Heart left ventricle (tissue), 16 donors: ENCODE data around the gene FXYD5. TPM values are rescaled to one million over a fixed set of nuclear protein-coding genes. Genes with fewer than 3 reads are reported as not detected.

ENCODE experiments used
- ATAC-seq, 4 donors: fragments of 200-7000 bp; cut with Tn5 transposase; one replicate each; pipeline ENCODE4 v1.9.1; 2020 to 2022; ENCODE audit warnings: moderate library complexity in 4 of 4, mild to moderate bottlenecking in 3 of 4, moderate number of reproducible peaks in 1 of 4
- DNase-seq, 5 donors: peaks; one replicate each; pipeline ENCODE4 v3.0.0-alpha.2; 2020
- H3K27ac ChIP-seq, 12 donors: fragments of 200-600 bp; sonication (generic) in 4 of 12; one replicate each; pipeline versions ENCODE4 v1.5.0 to v1.8.0; 2016 to 2022; ENCODE audit warnings: mild to moderate bottlenecking in 2 of 12
- H3K27me3 ChIP-seq, 9 donors: fragments of 200-600 bp; sonication (generic) in 2 of 9; one replicate each; pipeline versions ENCODE4 v1.5.1 to v1.8.0; 2016 to 2022; ENCODE audit warnings: mild to moderate bottlenecking in 3 of 9
- H3K36me3 ChIP-seq, 9 donors: fragments of 200-600 bp; sonication (generic) in 2 of 9; one replicate each; pipeline versions ENCODE4 v1.5.0 to v1.8.0; 2018 to 2022; ENCODE audit warnings: mild to moderate bottlenecking in 2 of 9
- H3K4me1 ChIP-seq, 12 donors: fragments of 200-600 bp; sonication (generic) in 4 of 12; one replicate each; pipeline versions ENCODE4 v1.5.0 to v1.8.0; 2016 to 2022; ENCODE audit warnings: mild to moderate bottlenecking in 3 of 12
- H3K4me3 ChIP-seq, 12 donors: fragments of 200-600 bp; sonication (generic) in 4 of 12; one replicate each; pipeline versions ENCODE4 v1.5.0 to v1.8.0; 2017 to 2022; ENCODE audit warnings: mild to moderate bottlenecking in 9 of 12, moderate library complexity in 4 of 12
- H3K9me3 ChIP-seq, 12 donors: fragments of 200-600 bp; sonication (generic) in 4 of 12; one replicate each; pipeline versions ENCODE4 v1.5.0 to v1.8.0; 2016 to 2022; ENCODE audit warnings: mild to moderate bottlenecking in 1 of 12
- POLR2A ChIP-seq, 2 donors: fragments of 450-650 bp; IDR thresholded peaks; one replicate each; pipeline ENCODE4 v1.6.1; 2017; ENCODE audit warnings: antibody characterized with exemption in 2 of 2, mild to moderate bottlenecking in 2 of 2, moderate library complexity in 2 of 2
- WGBS, 4 donors: extraction: QIAGEN DNeasy Blood & Tissue Kit in 2 of 4; methylation state at CpG; one replicate each; pipeline versions ENCODE4 v1.1.5 to v1.1.7; 2013 to 2018; 5-methylcytosine and 5-hydroxymethylcytosine counted together
- intact Hi-C, 10 donors: fragments of 100-400 bp; cut with DNase I; formaldehyde crosslinking; loops; one replicate each; pipeline versions ENCODE4 v1.11.1 to v1.14.2; 2022
- polyA plus RNA-seq, 2 donors: library from polyadenylated mRNA; stranded (reverse); fragments of 200-250 nt; gene quantifications; one replicate each; pipeline ENCODE4 v1.2.3, GENCODE V29; 2013
- total RNA-seq, 9 donors: library from RNA; depleted of rRNA in 2 of 9; stranded (reverse); fragments of >200 nt in 2 of 9; fragmentation: NEBNext Ultra II Directional in 3 of 9; extraction: Animal tissue kit (Norgen Biotek cat#: 25700) in 3 of 9; gene quantifications; one replicate each; pipeline versions ENCODE4 v1.1.0 to v1.2.4, GENCODE V29; 2016 to 2023
- TF ChIP-seq, protein P1 (sequence below), 12 donors: fragments of 200-600 bp; sonication (generic) in 4 of 12; IDR thresholded peaks; one replicate each; pipeline versions ENCODE4 v1.5.0 to v1.8.0; 2018 to 2022; ENCODE audit warnings: antibody characterized with exemption in 12 of 12, mild to moderate bottlenecking in 5 of 12
- donor health status: ischemic (EF 13 %, LVEDD 7.1; RV severe dilation, severe dysfunction).
- donor health status: healthy with polysubstance abuse.
- donor health status: DM: no; HTN: yes; CAD: no.
- donor health status: DM: no; HTN: no; CAD: no.
- donor health status: ischemic (EF 25% LVEDD 6.9; RV normal size, moderate dysfunction).
- donor health status: ischemic (EF 25% LVEDD 5.7; RV mildly dilated, moderate dysfunction).
- donor health status: healthy.
- donor health status: DM: yes; HTN: yes; CAD: no.
- donor health status: ischemic (EF 35%, LVEDD 5.7; RV mildly dilated, moderate dysfunction).
- donor health status: nonischemic (EF 11% LVEDD 7.7; RV severe dilation, severe dysfunction).
- donor health status: DM: yes; HTN: yes; CAD: no.
- donor health status: PGD.
- donor health status: ischemic (EF 29% LVEDD 5.4; RV normal size, mild dysfunction).
- donor health status: nonischemic (EF 23%, LVEDD 6.1; RV moderate dilation, normal function).

FXYD5 gene
- total and polyA plus RNA-seq, 11 donors: 15.3 to 87.9 (median 25.6) TPM

DNA sequence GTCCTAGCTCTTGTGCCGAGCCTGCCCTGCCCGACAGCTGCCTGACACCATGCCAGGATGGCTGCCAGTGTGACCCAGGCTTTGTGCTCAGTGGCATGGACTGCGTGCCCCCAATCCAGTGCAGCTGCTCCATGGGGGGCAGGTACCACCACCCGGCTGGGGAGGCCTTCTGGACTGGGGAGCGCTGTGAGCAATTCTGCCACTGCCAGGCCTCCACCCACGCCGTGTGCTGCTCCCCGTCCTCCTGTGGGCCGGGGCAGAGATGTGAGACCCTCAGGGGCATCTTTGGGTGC, 48.3 kb upstream of the FXYD5 start:
- Histone ChIP-seq H3K4me1 (no peaks in the 10 kb centered on the region), H3K9me3 (peaks cover 0 to 3% (median 0%) of the 10 kb centered on the region in 12 donors), H3K4me3 (no peak overlapping the region), H3K36me3 (no peaks in the 10 kb centered on the region), H3K27ac (peak overlapping the region in 1 of 12 donors; percentile 17), H3K27me3 (peaks cover 0 to 2% (median 0%) of the 10 kb centered on the region in 9 donors)
- WGBS, 4 donors: 88 to 97% (median 94%) methylated on average over 8 to 9 of the region's 9 CpGs
- TF ChIP-seq, protein P1, sequence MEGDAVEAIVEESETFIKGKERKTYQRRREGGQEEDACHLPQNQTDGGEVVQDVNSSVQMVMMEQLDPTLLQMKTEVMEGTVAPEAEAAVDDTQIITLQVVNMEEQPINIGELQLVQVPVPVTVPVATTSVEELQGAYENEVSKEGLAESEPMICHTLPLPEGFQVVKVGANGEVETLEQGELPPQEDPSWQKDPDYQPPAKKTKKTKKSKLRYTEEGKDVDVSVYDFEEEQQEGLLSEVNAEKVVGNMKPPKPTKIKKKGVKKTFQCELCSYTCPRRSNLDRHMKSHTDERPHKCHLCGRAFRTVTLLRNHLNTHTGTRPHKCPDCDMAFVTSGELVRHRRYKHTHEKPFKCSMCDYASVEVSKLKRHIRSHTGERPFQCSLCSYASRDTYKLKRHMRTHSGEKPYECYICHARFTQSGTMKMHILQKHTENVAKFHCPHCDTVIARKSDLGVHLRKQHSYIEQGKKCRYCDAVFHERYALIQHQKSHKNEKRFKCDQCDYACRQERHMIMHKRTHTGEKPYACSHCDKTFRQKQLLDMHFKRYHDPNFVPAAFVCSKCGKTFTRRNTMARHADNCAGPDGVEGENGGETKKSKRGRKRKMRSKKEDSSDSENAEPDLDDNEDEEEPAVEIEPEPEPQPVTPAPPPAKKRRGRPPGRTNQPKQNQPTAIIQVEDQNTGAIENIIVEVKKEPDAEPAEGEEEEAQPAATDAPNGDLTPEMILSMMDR (IDR thresholded peaks at IDR 0.05): no peak
- TF ChIP-seq POLR2A (IDR thresholded peaks at IDR 0.05): no peak
- ATAC-seq: no peak
- intact Hi-C loops: no loop called here
- DNase-seq: peak in 1 of 5 donors; percentile 48

DNA sequence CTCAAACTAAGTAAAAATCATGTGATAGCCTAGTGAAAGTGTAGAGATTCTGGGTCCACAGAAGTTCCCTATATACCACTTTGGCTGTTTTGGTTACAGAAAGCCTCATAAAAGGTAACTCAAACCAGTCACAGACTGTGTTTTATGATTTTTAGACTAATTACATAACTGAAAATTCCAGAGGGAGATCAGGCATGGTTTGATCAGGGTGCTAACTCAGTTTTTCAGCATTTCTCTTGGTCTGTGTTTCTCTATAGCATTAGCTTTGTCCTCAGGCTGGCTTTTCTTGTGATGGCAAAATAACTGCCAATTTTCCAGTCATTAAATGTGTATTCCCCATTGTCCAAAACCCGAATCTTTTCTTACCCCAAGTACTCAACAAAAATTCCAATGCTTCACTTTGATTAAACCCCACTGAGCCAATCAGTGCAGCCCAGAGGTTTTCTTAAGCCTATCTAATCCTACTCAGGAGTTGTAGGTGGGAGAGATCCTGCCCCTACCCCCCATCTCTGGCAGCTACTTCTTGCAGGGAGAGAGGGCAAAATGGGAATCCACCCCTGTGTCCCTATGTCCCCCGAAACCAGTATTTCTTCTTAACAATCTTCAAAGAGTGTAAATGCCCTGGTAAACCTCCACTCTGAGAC, 47.5 kb upstream of the FXYD5 start:
- H3K27ac ChIP-seq: peak overlapping the region in 1 of 12 donors; percentile 30
- no peak overlapping the region for H3K4me3 ChIP-seq
- H3K9me3 ChIP-seq: peaks cover 0 to 3% (median 0%) of the 10 kb centered on the region in 12 donors
- DNase-seq (peak in 1 of 5 donors; percentile 5), ATAC-seq (no peak)
- H3K36me3 ChIP-seq: no peaks in the 10 kb centered on the region
- peaks cover 0 to 2% (median 0%) of the 10 kb centered on the region in 9 donors for H3K27me3 ChIP-seq
- WGBS, 4 donors: 44 to 81% (median 46%) methylated on average over 1 to 2 of the region's 2 CpGs
- TF ChIP-seq, protein P1 (IDR thresholded peaks at IDR 0.05): no peak
- TF ChIP-seq POLR2A (IDR thresholded peaks at IDR 0.05): no peak
- H3K4me1 ChIP-seq: no peaks in the 10 kb centered on the region
- intact Hi-C loops: no loop called here

DNA sequence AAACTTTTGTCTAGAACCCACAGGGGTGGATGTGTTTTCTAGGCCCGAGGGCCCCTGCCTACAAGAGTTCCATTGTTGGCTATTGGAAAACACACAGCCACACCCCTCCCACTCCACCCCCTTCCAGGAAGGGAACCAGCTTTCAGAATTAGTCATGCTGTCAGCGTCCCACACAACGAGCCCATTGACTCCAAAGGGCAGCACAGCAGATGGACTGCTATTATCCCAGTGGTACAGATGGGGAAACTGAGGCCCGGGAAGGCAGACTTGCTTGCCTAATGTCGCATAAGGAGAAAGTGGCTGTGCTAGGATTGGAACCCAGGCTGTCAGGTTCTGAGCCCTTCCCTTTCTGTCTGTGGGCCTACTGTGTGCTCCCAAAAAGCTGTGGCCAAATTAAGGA, 47.0 kb upstream of the FXYD5 start:
- no peaks in the 10 kb centered on the region for H3K36me3 ChIP-seq
- H3K27ac ChIP-seq: peak overlapping the region in 1 of 12 donors; percentile 7
- peaks cover 0 to 3% (median 0%) of the 10 kb centered on the region in 12 donors for H3K9me3 ChIP-seq
- 23 to 35% (median 33%) methylated on average over 2 to 5 of the region's 5 CpGs for WGBS, 4 donors
- no peaks in the 10 kb centered on the region for H3K4me1 ChIP-seq
- peak in 3 of 4 donors; percentile 33 to 70 (median 51) for ATAC-seq
- no peak for DNase-seq
- intact Hi-C loops: no loop called here
- TF ChIP-seq, protein P1 (IDR thresholded peaks at IDR 0.05): no peak
- no peak for TF ChIP-seq POLR2A (IDR thresholded peaks at IDR 0.05)
- peaks cover 0 to 2% (median 0%) of the 10 kb centered on the region in 9 donors for H3K27me3 ChIP-seq
- no peak overlapping the region for H3K4me3 ChIP-seq

DNA sequence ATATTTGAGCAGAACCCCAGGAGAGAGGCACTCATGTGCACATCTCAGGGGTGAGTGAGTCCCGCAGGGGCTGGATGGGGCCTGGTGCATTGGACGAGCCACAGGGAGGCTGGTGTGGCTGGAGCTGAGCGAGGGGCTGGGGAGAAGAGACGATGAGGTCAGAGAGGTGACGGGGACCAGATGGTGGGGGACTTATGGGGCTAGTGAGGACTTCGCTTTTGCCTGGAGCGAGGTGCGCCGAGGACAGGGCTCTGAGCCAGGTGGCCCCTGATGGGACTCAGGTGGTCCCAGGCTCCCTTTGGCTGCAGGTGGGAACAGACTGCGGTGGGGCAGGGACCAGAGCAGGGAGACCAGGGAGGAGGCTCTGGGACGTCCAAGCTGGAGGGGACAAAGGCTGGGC, 45.8 kb upstream of the FXYD5 start:
- DNase-seq (no peak), ATAC-seq (no peak)
- Histone ChIP-seq H3K36me3 (no peaks in the 10 kb centered on the region), H3K4me1 (no peaks in the 10 kb centered on the region), H3K27me3 (peaks cover 0 to 2% (median 0%) of the 10 kb centered on the region in 9 donors), H3K9me3 (peaks cover 0 to 3% (median 0%) of the 10 kb centered on the region in 12 donors), H3K4me3 (no peak overlapping the region), H3K27ac (no peak overlapping the region)
- WGBS, 4 donors: 80 to 84% (median 82%) methylated on average over 11 of the region's 11 CpGs
- intact Hi-C loops: no loop called here
- TF ChIP-seq, protein P1 (IDR thresholded peaks at IDR 0.05): no peak
- TF ChIP-seq POLR2A (IDR thresholded peaks at IDR 0.05): no peak
